Panc1 (cell line): ENCODE data around the gene ADH5.

Experiments used
- CTCF ChIP-seq: fragments of 450-650 bp; IDR thresholded peaks from 2 replicates; pipeline ENCODE4 v1.5.1; 2017; ENCODE audit warnings: mild to moderate bottlenecking
- REST ChIP-seq, 2 experiments: IDR thresholded peaks; 2 replicates each; pipeline ENCODE4 v1.6.1; 2011 to 2012; ENCODE audit warnings: low read depth in 2 of 2, control low read depth in 1 of 2, low read length in 1 of 2, mild to moderate bottlenecking in 1 of 2, moderate library complexity in 1 of 2; ENCODE audit not compliant: insufficient read depth in 1 of 2

- TF ChIP-seq CTCF (no peak), REST (IDR thresholded peaks at IDR 0.05; ENCODE audit: insufficient read depth in 1 of 2, low read depth in 2 of 2, low read length in 1 of 2) (no peak)
These were observed 45.2 kb downstream of the ADH5 start for GRCh38 chr4:99043346-99043745.
